Smooth muscle cell (in vitro differentiated cells): Measurements from ENCODE around the gene TRABD2B. TPM values are rescaled to one million over a fixed set of nuclear protein-coding genes. Genes with fewer than 3 reads are reported as not detected.

ENCODE experiments used
- DNase-seq: peaks from one replicate; lab custom pipeline; 2025; ENCODE audit not compliant: unreplicated experiment; lab: John Stamatoyannopoulos, UW
- H2AFZ ChIP-seq: fragments of 200-600 bp; sonication (generic); 2 replicates; pipeline ENCODE4 v1.6.0; 2016; ENCODE audit warnings: antibody characterized with exemption, low read depth, mild to moderate bottlenecking
- H3F3A ChIP-seq: fragments of 200-600 bp; sonication (generic); 2 replicates; pipeline ENCODE4 v1.6.0; 2017; ENCODE audit warnings: antibody characterized with exemption, low read depth
- H3K27ac ChIP-seq: fragments of 200-600 bp; sonication (generic); 2 replicates; pipeline ENCODE4 v1.5.1; 2016; ENCODE audit warnings: low read depth, mild to moderate bottlenecking
- H3K27me3 ChIP-seq: fragments of 200-600 bp; sonication (generic); 2 replicates; pipeline ENCODE4 v1.6.1; 2016; ENCODE audit warnings: low read depth, mild to moderate bottlenecking
- H3K36me3 ChIP-seq: fragments of 200-600 bp; sonication (generic); 2 replicates; pipeline ENCODE4 v1.5.1; 2016; ENCODE audit warnings: low read depth
- H3K4me1 ChIP-seq: fragments of 200-600 bp; sonication (generic); 2 replicates; pipeline ENCODE4 v1.5.1; 2016; ENCODE audit warnings: low read depth
- H3K4me2 ChIP-seq: fragments of 200-600 bp; sonication (generic); 2 replicates; pipeline ENCODE4 v1.6.0; 2016; ENCODE audit warnings: mild to moderate bottlenecking
- H3K4me3 ChIP-seq: fragments of 200-600 bp; sonication (generic); 2 replicates; pipeline ENCODE4 v1.5.1; 2016; ENCODE audit warnings: mild to moderate bottlenecking
- H3K79me2 ChIP-seq: fragments of 200-600 bp; sonication (generic); 2 replicates; pipeline ENCODE4 v1.6.0; 2016; ENCODE audit warnings: low read depth, mild to moderate bottlenecking
- H3K9ac ChIP-seq: fragments of 200-600 bp; sonication (generic); 2 replicates; pipeline ENCODE4 v1.6.0; 2016; ENCODE audit warnings: low read depth
- H3K9me3 ChIP-seq: fragments of 200-600 bp; sonication (generic); replicated peaks from 2 replicates; pipeline ENCODE4 v1.5.1; 2016; ENCODE audit warnings: low read depth
- H4K20me1 ChIP-seq: fragments of 200-600 bp; sonication (generic); 2 replicates; pipeline ENCODE4 v1.6.0; 2016; ENCODE audit warnings: low read depth
- WGBS: methylation state at CpG from one replicate; pipeline ENCODE4 v1.1.7; 2016; ENCODE audit warnings: low lambda C conversion rate; 5-methylcytosine and 5-hydroxymethylcytosine counted together
- polyA plus RNA-seq: library from polyadenylated mRNA; unstranded; fragments of >200 nt; fragmentation: Nextera tagmentation; extraction: Ambion mirVana; gene quantifications from 2 replicates; pipeline ENCODE4 v1.2.1, GENCODE V29; 2016
- total RNA-seq: library from RNA; depleted of rRNA; stranded (reverse); fragments of >200 nt; gene quantifications from 2 replicates; pipeline ENCODE4 v1.2.3, GENCODE V29; 2014
- TF ChIP-seq, protein P1 (sequence below): fragments of 200-600 bp; sonication (generic); IDR thresholded peaks from 2 replicates; pipeline ENCODE4 v1.5.1; 2017; ENCODE audit warnings: borderline replicate concordance, mild to moderate bottlenecking, antibody characterized with exemption; ENCODE audit not compliant: insufficient read depth, poor library complexity, severe bottlenecking

The TRABD2B gene
- total and polyA plus RNA-seq, 2 experiments from 2014 or later, result 0.94 to 4.9 TPM

DNA sequence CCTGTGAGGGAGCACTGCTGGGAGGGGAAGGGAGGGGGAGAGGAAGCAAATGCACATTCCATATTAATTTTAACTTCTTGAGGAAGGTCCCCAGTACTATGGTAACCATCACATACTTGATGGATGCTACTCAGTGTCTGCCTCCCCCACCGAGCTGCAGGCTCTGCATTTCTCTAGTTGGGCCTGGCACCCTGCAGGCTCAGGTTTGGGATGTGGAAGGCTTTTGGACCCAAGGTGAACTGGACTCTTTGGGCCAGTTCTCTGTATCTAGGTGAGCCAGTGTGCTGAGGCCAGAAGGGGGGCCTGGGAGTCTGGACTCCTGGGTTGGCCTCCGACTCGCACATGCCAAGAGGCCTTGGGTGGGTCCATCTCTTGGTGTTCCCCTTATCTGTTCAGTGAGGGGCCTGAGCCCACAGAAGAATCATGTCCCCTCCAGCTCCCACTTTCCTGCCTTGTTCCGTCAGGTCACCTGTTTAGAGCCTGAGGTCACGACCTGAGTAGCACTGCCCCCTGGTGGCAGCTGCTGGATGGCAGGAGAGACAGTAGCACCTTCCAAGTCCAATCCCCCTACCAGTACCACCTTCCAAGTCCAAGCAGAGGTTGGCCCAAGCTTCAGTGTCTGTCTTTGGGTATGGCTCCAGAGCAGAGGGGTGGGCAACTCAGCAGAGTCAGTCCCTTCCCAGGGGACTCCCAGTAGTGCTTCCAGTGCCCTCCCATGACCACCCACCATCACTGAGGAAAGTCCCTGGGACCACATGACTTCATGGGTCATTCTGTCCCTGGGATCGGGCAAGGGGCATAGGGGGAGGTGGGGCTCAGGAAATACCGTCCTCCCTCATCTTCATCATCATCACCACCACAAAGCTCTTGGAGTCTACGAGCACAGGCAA lies 241.8 kb downstream of the TRABD2B start:
- Histone ChIP-seq H3K4me1 (no peaks in the 10 kb centered on the region), H3F3A (no peaks in the 10 kb centered on the region), H3K27me3 (peaks cover 4% of the 10 kb centered on the region), H4K20me1 (no peaks in the 10 kb centered on the region), H3K4me3 (no peak overlapping the region), H3K27ac (no peak overlapping the region), H3K4me2 (no peak overlapping the region), H2AFZ (no peak overlapping the region), H3K9ac (no peak overlapping the region), H3K36me3 (no peaks in the 10 kb centered on the region), H3K79me2 (no peaks in the 10 kb centered on the region), H3K9me3 (no peaks in the 10 kb centered on the region)
- DNase-seq, result no peak
- TF ChIP-seq, protein P1, sequence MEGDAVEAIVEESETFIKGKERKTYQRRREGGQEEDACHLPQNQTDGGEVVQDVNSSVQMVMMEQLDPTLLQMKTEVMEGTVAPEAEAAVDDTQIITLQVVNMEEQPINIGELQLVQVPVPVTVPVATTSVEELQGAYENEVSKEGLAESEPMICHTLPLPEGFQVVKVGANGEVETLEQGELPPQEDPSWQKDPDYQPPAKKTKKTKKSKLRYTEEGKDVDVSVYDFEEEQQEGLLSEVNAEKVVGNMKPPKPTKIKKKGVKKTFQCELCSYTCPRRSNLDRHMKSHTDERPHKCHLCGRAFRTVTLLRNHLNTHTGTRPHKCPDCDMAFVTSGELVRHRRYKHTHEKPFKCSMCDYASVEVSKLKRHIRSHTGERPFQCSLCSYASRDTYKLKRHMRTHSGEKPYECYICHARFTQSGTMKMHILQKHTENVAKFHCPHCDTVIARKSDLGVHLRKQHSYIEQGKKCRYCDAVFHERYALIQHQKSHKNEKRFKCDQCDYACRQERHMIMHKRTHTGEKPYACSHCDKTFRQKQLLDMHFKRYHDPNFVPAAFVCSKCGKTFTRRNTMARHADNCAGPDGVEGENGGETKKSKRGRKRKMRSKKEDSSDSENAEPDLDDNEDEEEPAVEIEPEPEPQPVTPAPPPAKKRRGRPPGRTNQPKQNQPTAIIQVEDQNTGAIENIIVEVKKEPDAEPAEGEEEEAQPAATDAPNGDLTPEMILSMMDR, result peak; percentile 51
- 75% methylated on average over 8 of the region's 8 CpGs for WGBS

DNA sequence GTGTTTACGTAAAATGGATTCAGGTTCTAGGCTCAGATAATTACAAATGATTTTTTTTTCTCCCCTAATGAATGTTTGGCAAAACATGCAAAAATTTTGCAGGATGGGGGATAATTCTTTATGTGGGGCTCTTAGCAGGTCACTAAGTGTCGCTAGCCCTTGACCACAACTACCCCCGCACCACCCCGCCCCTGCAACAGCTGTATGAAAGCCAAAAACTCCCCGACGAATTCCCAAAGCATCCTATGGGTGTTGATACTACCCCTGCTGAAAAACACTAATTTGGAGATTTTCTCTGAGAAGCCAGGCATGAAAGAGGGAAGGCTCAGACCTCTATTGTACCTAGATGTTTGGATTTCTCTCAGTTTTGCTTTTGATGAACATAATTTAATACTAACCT lies 243.0 kb downstream of the TRABD2B start:
- H3K4me2 ChIP-seq, result no peak overlapping the region
- 88% methylated on average over 6 of the region's 6 CpGs for WGBS
- H3K4me1 ChIP-seq, result no peaks in the 10 kb centered on the region
- TF ChIP-seq, protein P1, result no peak
- no peak overlapping the region for H2AFZ ChIP-seq
- no peaks in the 10 kb centered on the region for H3K9me3 ChIP-seq
- H3K4me3 ChIP-seq, result no peak overlapping the region
- DNase-seq, result no peak
- peaks cover 4% of the 10 kb centered on the region for H3K27me3 ChIP-seq
- no peaks in the 10 kb centered on the region for H3K79me2 ChIP-seq
- H4K20me1 ChIP-seq, result no peaks in the 10 kb centered on the region
- H3K9ac ChIP-seq, result no peak overlapping the region
- H3F3A ChIP-seq, result no peaks in the 10 kb centered on the region
- no peaks in the 10 kb centered on the region for H3K36me3 ChIP-seq
- no peak overlapping the region for H3K27ac ChIP-seq

DNA sequence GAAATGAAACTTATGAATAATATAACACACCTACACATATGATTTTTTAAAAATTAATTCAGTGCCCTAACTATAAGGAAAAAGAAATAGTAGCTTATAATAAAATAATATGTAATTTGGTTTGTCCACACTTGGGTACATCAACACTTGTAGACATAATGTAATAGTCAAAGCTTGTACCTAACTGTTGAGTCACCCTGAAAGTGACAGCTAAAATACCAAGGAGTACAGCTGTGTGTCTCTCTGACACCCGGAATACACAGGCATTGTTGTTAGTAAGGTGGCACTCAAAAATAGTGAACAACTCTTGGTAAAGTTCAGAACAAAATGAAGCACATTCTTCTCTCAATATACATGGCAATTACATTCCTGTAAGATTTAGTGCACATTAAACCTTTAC lies 243.4 kb downstream of the TRABD2B start:
- Histone ChIP-seq H3K9me3 (no peaks in the 10 kb centered on the region), H4K20me1 (no peaks in the 10 kb centered on the region)
- 89% methylated on average over 1 of the region's 1 CpG for WGBS

More for the DNA sequence above, 243.4 kb downstream of the TRABD2B start:
- no peaks in the 10 kb centered on the region for H3K36me3 ChIP-seq
- TF ChIP-seq, protein P1, result no peak
- no peak for DNase-seq
- H3K4me3 ChIP-seq, result no peak overlapping the region
- no peak overlapping the region for H2AFZ ChIP-seq
- H3K27me3 ChIP-seq, result peaks cover 4% of the 10 kb centered on the region
- H3K27ac ChIP-seq, result no peak overlapping the region
- H3F3A ChIP-seq, result no peaks in the 10 kb centered on the region
- no peak overlapping the region for H3K9ac ChIP-seq
- H3K4me2 ChIP-seq, result no peak overlapping the region
- H3K4me1 ChIP-seq, result no peaks in the 10 kb centered on the region
- H3K79me2 ChIP-seq, result no peaks in the 10 kb centered on the region
